Colonic mucosa (tissue), 4 donors: ENCODE results near the gene SERP1. TPM values are rescaled to one million over a fixed set of nuclear protein-coding genes. Genes with fewer than 3 reads are reported as not detected.

Experiments
- DNase-seq: peaks from one replicate; pipeline ENCODE4 v3.0.0-alpha.2; 2020
- H3K27ac ChIP-seq: fragments of 200-600 bp; one replicate; pipeline ENCODE4 v1.8.0; 2021
- H3K27me3 ChIP-seq: fragments of 200-600 bp; one replicate; pipeline ENCODE4 v1.8.0; 2021
- H3K36me3 ChIP-seq: fragments of 200-600 bp; one replicate; pipeline ENCODE4 v1.8.0; 2021
- H3K4me1 ChIP-seq: fragments of 200-600 bp; one replicate; pipeline ENCODE4 v1.8.0; 2021; ENCODE audit warnings: mild to moderate bottlenecking
- H3K4me3 ChIP-seq: fragments of 200-600 bp; one replicate; pipeline ENCODE4 v1.8.0; 2021
- H3K9ac ChIP-seq, 2 donors: one replicate each; pipeline ENCODE4 v1.7.0; 2013; ENCODE audit warnings: control low read depth in 2 of 2, low read depth in 2 of 2, low read length in 2 of 2
- H3K9me3 ChIP-seq: fragments of 200-600 bp; one replicate; pipeline ENCODE4 v1.8.0; 2021
- CTCF ChIP-seq: fragments of 200-600 bp; IDR thresholded peaks from one replicate; pipeline ENCODE4 v1.8.0; 2022; ENCODE audit warnings: antibody characterized with exemption, mild to moderate bottlenecking
- intact Hi-C: fragments of 100-400 bp; cut with DNase I; formaldehyde crosslinking; loops from one replicate; pipeline ENCODE4 v1.14.1; 2022
- total RNA-seq, 2 donors: library from RNA; stranded (reverse); fragmentation: NEBNext Ultra II Directional in 1 of 2; extraction: Animal tissue kit (Norgen Biotek cat#: 25700) in 1 of 2; gene quantifications; one replicate each; pipeline ENCODE4 v1.2.1, GENCODE V29; 2021
- donor health status: healthy.
- donor health status: DM: no; HTN: no; CAD: no.
- donor health status: DM: no; HTN: no; CAD: no.

SERP1 gene
- total RNA-seq, 2 donors from 2014 or later = 113 to 153 TPM

GRCh38 chr3:150582620-150583019, 36.3 kb upstream of the SERP1 start:
- TF ChIP-seq CTCF = no peak
- intact Hi-C loops = no loop called here
- no peak overlapping the region for H3K9ac ChIP-seq
- no peaks in the 10 kb centered on the region for H3K9me3 ChIP-seq
- H3K4me1 ChIP-seq = no peaks in the 10 kb centered on the region
- H3K27me3 ChIP-seq = no peaks in the 10 kb centered on the region
- no peak overlapping the region for H3K4me3 ChIP-seq
- H3K36me3 ChIP-seq = peaks cover 11% of the 10 kb centered on the region
- no peak overlapping the region for H3K27ac ChIP-seq
- no peak for DNase-seq

- TF ChIP-seq CTCF = no peak
- intact Hi-C loops = no loop called here
- DNase-seq = no peak
These were observed 34.9 kb upstream of the SERP1 start for GRCh38 chr3:150581174-150581573.

GRCh38 chr3:150577855-150578254, 31.6 kb upstream of the SERP1 start:
- TF ChIP-seq CTCF = no peak
- Histone ChIP-seq H3K9ac (no peak overlapping the region), H3K36me3 (peaks cover 9% of the 10 kb centered on the region), H3K4me1 (no peaks in the 10 kb centered on the region), H3K4me3 (no peak overlapping the region), H3K27ac (no peak overlapping the region), H3K9me3 (no peaks in the 10 kb centered on the region), H3K27me3 (no peaks in the 10 kb centered on the region)
- no peak for DNase-seq
- intact Hi-C loops = no loop called here

More at GRCh38 chr3:150581174-150581573, 34.9 kb upstream of the SERP1 start:
- Histone ChIP-seq H3K4me3 (no peak overlapping the region), H3K36me3 (peaks cover 11% of the 10 kb centered on the region), H3K9ac (no peak overlapping the region), H3K27ac (no peak overlapping the region), H3K4me1 (no peaks in the 10 kb centered on the region), H3K27me3 (no peaks in the 10 kb centered on the region), H3K9me3 (no peaks in the 10 kb centered on the region)

- no peaks in the 10 kb centered on the region for H3K4me1 ChIP-seq
- no peak overlapping the region for H3K4me3 ChIP-seq
- TF ChIP-seq CTCF = no peak
- no peak overlapping the region for H3K9ac ChIP-seq
- no peak for DNase-seq
- no peak overlapping the region for H3K27ac ChIP-seq
- no peaks in the 10 kb centered on the region for H3K9me3 ChIP-seq
- intact Hi-C loops = no loop called here
- H3K27me3 ChIP-seq = no peaks in the 10 kb centered on the region
- H3K36me3 ChIP-seq = peaks cover 16% of the 10 kb centered on the region
These were observed 21.0 kb upstream of the SERP1 start for GRCh38 chr3:150567328-150567727.

GRCh38 chr3:150564243-150564642, 17.9 kb upstream of the SERP1 start:
- Histone ChIP-seq H3K27ac (no peak overlapping the region), H3K4me3 (no peak overlapping the region), H3K9ac (no peak overlapping the region), H3K4me1 (no peaks in the 10 kb centered on the region), H3K36me3 (peaks cover 8% of the 10 kb centered on the region), H3K27me3 (no peaks in the 10 kb centered on the region), H3K9me3 (no peaks in the 10 kb centered on the region)
- no peak for TF ChIP-seq CTCF
- intact Hi-C loops = no loop called here
- DNase-seq = no peak

GRCh38 chr3:150557725-150558124, 11.4 kb upstream of the SERP1 start:
- no peaks in the 10 kb centered on the region for H3K4me1 ChIP-seq
- H3K4me3 ChIP-seq = no peak overlapping the region
- intact Hi-C loops = no loop called here
- no peaks in the 10 kb centered on the region for H3K9me3 ChIP-seq
- H3K27ac ChIP-seq = no peak overlapping the region
- no peaks in the 10 kb centered on the region for H3K36me3 ChIP-seq
- no peak for DNase-seq
- H3K27me3 ChIP-seq = no peaks in the 10 kb centered on the region
- TF ChIP-seq CTCF = no peak
- H3K9ac ChIP-seq = no peak overlapping the region
